H9 (cell line): ENCODE measurements around the gene TENM4. TPM values are rescaled to one million over a fixed set of nuclear protein-coding genes. Genes with fewer than 3 reads are reported as not detected.

ENCODE experiments used
- DNase-seq: peaks from one replicate; pipeline ENCODE4 v3.0.0-alpha.2; 2017
- H2AFZ ChIP-seq: one replicate; pipeline ENCODE4 v1.6.1; 2013; ENCODE audit warnings: mild to moderate bottlenecking, low read length, control low read depth, moderate library complexity
- H2AK5ac ChIP-seq: 2 replicates; pipeline ENCODE4 v1.6.1; 2013; ENCODE audit warnings: low read length, control low read depth, mixed read lengths; ENCODE audit not compliant: insufficient read length
- H2BK120ac ChIP-seq: one replicate; pipeline ENCODE4 v1.6.1; 2013; ENCODE audit warnings: low read depth, mild to moderate bottlenecking, low read length, control low read depth, inconsistent platforms; ENCODE audit not compliant: poor library complexity, severe bottlenecking
- H2BK12ac ChIP-seq: 2 replicates; pipeline ENCODE4 v1.6.1; 2013; ENCODE audit warnings: low read length, control low read depth, mixed read lengths, low read depth; ENCODE audit not compliant: insufficient read length
- H2BK15ac ChIP-seq: 2 replicates; pipeline ENCODE4 v1.6.1; 2013; ENCODE audit warnings: low read depth, low read length, control low read depth
- H2BK20ac ChIP-seq: one replicate; pipeline ENCODE4 v1.6.1; 2013; ENCODE audit warnings: low read depth, mild to moderate bottlenecking, low read length, control low read depth, inconsistent platforms; ENCODE audit not compliant: poor library complexity, severe bottlenecking
- H2BK5ac ChIP-seq: 2 replicates; pipeline ENCODE4 v1.6.1; 2013; ENCODE audit warnings: low read length, control low read depth, mixed read lengths; ENCODE audit not compliant: insufficient read length
- H3K14ac ChIP-seq: 2 replicates; pipeline ENCODE4 v1.6.1; 2013; ENCODE audit warnings: low read length, control low read depth; ENCODE audit not compliant: insufficient read depth
- H3K18ac ChIP-seq: 2 replicates; pipeline ENCODE4 v1.6.1; 2013; ENCODE audit warnings: low read depth, mild to moderate bottlenecking, mixed read lengths, low read length, control low read depth; ENCODE audit not compliant: insufficient read length
- H3K23ac ChIP-seq: 2 replicates; pipeline ENCODE4 v1.6.1; 2013; ENCODE audit warnings: low read length, control low read depth, mixed read lengths, low read depth; ENCODE audit not compliant: insufficient read length
- H3K23me2 ChIP-seq: 2 replicates; pipeline ENCODE4 v1.6.1; 2013; ENCODE audit warnings: low read depth, mild to moderate bottlenecking, mixed read lengths, low read length, control low read depth; ENCODE audit not compliant: insufficient read length, poor library complexity, severe bottlenecking
- H3K27ac ChIP-seq: 2 replicates; pipeline ENCODE4 v1.5.1; 2013; ENCODE audit warnings: low read length, control low read depth, mixed read lengths, low read depth; ENCODE audit not compliant: insufficient read length
- H3K27me3 ChIP-seq: 2 replicates; pipeline ENCODE4 v1.6.1; 2013; ENCODE audit warnings: low read length, control low read depth, inconsistent platforms; ENCODE audit not compliant: insufficient read depth
- H3K4ac ChIP-seq: 2 replicates; pipeline ENCODE4 v1.6.1; 2013; ENCODE audit warnings: low read depth, mild to moderate bottlenecking, control low read depth, inconsistent platforms, low read length, moderate library complexity
- H3K4me1 ChIP-seq: 2 replicates; pipeline ENCODE4 v1.6.1; 2013; ENCODE audit warnings: low read length, control low read depth, inconsistent platforms; ENCODE audit not compliant: insufficient read depth
- H3K4me2 ChIP-seq: 2 replicates; pipeline ENCODE4 v1.6.1; 2013; ENCODE audit warnings: low read length, control low read depth, mixed read lengths; ENCODE audit not compliant: insufficient read length, insufficient read depth
- H3K56ac ChIP-seq: 2 replicates; pipeline ENCODE4 v1.6.1; 2013; ENCODE audit warnings: low read depth, mild to moderate bottlenecking, mixed read lengths, low read length, control low read depth; ENCODE audit not compliant: insufficient read length
- H3K79me1 ChIP-seq: 2 replicates; pipeline ENCODE4 v1.6.1; 2013; ENCODE audit warnings: low read depth, mild to moderate bottlenecking, moderate library complexity, low read length, control low read depth, inconsistent platforms; ENCODE audit not compliant: insufficient read depth, poor library complexity, severe bottlenecking
- H3K79me2 ChIP-seq: 2 replicates; pipeline ENCODE4 v1.6.1; 2013; ENCODE audit warnings: low read length, control low read depth, inconsistent platforms; ENCODE audit not compliant: insufficient read depth
- H3K9ac ChIP-seq: 2 replicates; pipeline ENCODE4 v1.6.1; 2013; ENCODE audit warnings: low read length, control low read depth, mixed read lengths; ENCODE audit not compliant: insufficient read length; ENCODE audit errors: extremely low read depth
- H3K9me3 ChIP-seq: one replicate; pipeline ENCODE4 v1.6.1; 2013; ENCODE audit warnings: low read depth, low read length, inconsistent platforms; ENCODE audit not compliant: control insufficient read depth
- H3T11ph ChIP-seq: one replicate; pipeline ENCODE4 v1.6.1; 2013; ENCODE audit warnings: mild to moderate bottlenecking, low read length, control low read depth, inconsistent platforms
- H4K20me1 ChIP-seq: one replicate; pipeline ENCODE4 v1.6.1; 2013; ENCODE audit not compliant: control insufficient read depth, insufficient read length, insufficient read depth
- H4K5ac ChIP-seq: 2 replicates; pipeline ENCODE4 v1.6.1; 2013; ENCODE audit warnings: low read depth, mild to moderate bottlenecking, mixed read lengths, low read length, control low read depth; ENCODE audit not compliant: insufficient read length
- H4K8ac ChIP-seq: replicated peaks from 2 replicates; pipeline ENCODE4 v1.6.1; 2013; ENCODE audit warnings: low read length, control low read depth, mixed read lengths, low read depth; ENCODE audit not compliant: insufficient read length
- H4K91ac ChIP-seq: 2 replicates; pipeline ENCODE4 v1.6.1; 2013; ENCODE audit warnings: low read depth, mild to moderate bottlenecking, moderate library complexity, mixed read lengths, low read length, control low read depth; ENCODE audit not compliant: insufficient read length
- H3K27ac Mint-ChIP-seq, 3 experiments: 2 replicates in 2 of 3; 3 replicates in 1 of 3; pipeline ENCODE4 v1.8.0; 2020 to 2021; ENCODE audit warnings: mixed read lengths in 3 of 3, mild to moderate bottlenecking in 1 of 3, moderate library complexity in 1 of 3
- H3K27me3 Mint-ChIP-seq: 2 replicates; pipeline ENCODE4 v1.8.0; 2021; ENCODE audit warnings: low read depth, mild to moderate bottlenecking, moderate library complexity, mixed read lengths
- H3K36me3 Mint-ChIP-seq, 3 experiments: 2 replicates in 2 of 3; 3 replicates in 1 of 3; pipeline ENCODE4 v1.8.0; 2020 to 2021; ENCODE audit warnings: low read depth in 3 of 3, mixed read lengths in 3 of 3; ENCODE audit not compliant: insufficient read depth in 1 of 3
- H3K4me1 Mint-ChIP-seq, 2 experiments: 2 replicates each; pipeline ENCODE4 v1.8.0; 2020; ENCODE audit warnings: mixed read lengths in 2 of 2
- H3K4me3 Mint-ChIP-seq, 2 experiments: 2 replicates in 1 of 2; 3 replicates in 1 of 2; pipeline ENCODE4 v1.8.0; 2020 to 2021; ENCODE audit warnings: mild to moderate bottlenecking in 2 of 2, mixed read lengths in 2 of 2, moderate library complexity in 1 of 2
- H3K9me3 Mint-ChIP-seq, 2 experiments: 2 replicates in 1 of 2; 3 replicates in 1 of 2; pipeline ENCODE4 v1.8.0; 2020; ENCODE audit warnings: mild to moderate bottlenecking in 2 of 2, mixed read lengths in 2 of 2, moderate library complexity in 1 of 2
- WGBS: extraction: QIAGEN DNeasy Blood & Tissue Kit; methylation state at CpG from one replicate; pipeline ENCODE4 v1.1.7; 2013; ENCODE audit warnings: missing lambda C conversion rate, low lambda C conversion rate, mixed read lengths; ENCODE audit not compliant: insufficient read length; ENCODE audit errors: extremely low coverage; 5-methylcytosine and 5-hydroxymethylcytosine counted together
- total RNA-seq: library from RNA; stranded (reverse); gene quantifications from 2 replicates; pipeline ENCODE4 v1.2.1, GENCODE V29; 2021
- TF ChIP-seq, protein P1 (sequence below): fragments of 200-600 bp; sonication (generic); conservative IDR thresholded peaks from 3 replicates; pipeline ENCODE4 v1.8.0; 2021; ENCODE audit warnings: antibody characterized with exemption, mild to moderate bottlenecking

TENM4 gene
- total RNA-seq, 1 experiment from 2014 or later = 4.6 TPM

DNA sequence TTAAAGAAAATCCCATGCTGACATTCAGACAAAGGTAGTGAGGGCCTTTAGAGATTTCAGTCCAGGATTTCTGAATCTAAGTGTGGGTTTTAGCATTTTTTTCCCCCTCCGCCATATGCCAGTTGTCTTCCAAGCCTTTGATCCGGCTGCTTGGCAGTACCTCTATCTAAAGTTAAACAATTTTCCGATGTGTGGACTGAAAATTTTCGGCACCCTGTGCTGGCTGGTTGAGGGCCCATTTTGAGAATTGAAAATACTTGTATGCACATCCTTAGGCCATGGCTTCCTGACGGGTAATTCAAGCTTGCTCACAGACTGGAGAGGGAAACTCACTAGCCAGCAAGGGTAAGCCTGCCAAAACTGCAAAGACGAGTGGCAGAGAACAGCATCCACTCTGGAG, 734.3 kb downstream of the TENM4 start:
- no peak overlapping the region for H3K4me2 ChIP-seq
- Mint-ChIP-seq H3K4me3 (no peak overlapping the region), H3K36me3 (no peaks in the 10 kb centered on the region; a peak in 1 of 7 replicates)

More for the DNA sequence above, 734.3 kb downstream of the TENM4 start:
- no peak overlapping the region for H4K8ac ChIP-seq
- Mint-ChIP-seq H3K27ac (no peak overlapping the region; a peak in 1 of 7 replicates), H3K9me3 (no peaks in the 10 kb centered on the region), H3K27me3 (no peaks in the 10 kb centered on the region; the same call in 1 of the 2 replicates), H3K4me1 (no peaks in the 10 kb centered on the region; a peak in 1 of 4 replicates)
- H3K14ac ChIP-seq = no peak overlapping the region
- H3K56ac ChIP-seq = no peak overlapping the region
- no peak overlapping the region for H3T11ph ChIP-seq
- no peak overlapping the region for H2BK120ac ChIP-seq
- no peaks in the 10 kb centered on the region for H3K4me1 ChIP-seq
- no peak overlapping the region for H3K4ac ChIP-seq
- no peaks in the 10 kb centered on the region for H3K79me1 ChIP-seq
- TF ChIP-seq, protein P1, sequence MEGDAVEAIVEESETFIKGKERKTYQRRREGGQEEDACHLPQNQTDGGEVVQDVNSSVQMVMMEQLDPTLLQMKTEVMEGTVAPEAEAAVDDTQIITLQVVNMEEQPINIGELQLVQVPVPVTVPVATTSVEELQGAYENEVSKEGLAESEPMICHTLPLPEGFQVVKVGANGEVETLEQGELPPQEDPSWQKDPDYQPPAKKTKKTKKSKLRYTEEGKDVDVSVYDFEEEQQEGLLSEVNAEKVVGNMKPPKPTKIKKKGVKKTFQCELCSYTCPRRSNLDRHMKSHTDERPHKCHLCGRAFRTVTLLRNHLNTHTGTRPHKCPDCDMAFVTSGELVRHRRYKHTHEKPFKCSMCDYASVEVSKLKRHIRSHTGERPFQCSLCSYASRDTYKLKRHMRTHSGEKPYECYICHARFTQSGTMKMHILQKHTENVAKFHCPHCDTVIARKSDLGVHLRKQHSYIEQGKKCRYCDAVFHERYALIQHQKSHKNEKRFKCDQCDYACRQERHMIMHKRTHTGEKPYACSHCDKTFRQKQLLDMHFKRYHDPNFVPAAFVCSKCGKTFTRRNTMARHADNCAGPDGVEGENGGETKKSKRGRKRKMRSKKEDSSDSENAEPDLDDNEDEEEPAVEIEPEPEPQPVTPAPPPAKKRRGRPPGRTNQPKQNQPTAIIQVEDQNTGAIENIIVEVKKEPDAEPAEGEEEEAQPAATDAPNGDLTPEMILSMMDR = no peak
- H3K9me3 ChIP-seq = no peaks in the 10 kb centered on the region
- H3K9ac ChIP-seq = no peak overlapping the region
- no peaks in the 10 kb centered on the region for H3K79me2 ChIP-seq
- no peak overlapping the region for H2AK5ac ChIP-seq
- no peak overlapping the region for H2BK15ac ChIP-seq
- no peak overlapping the region for H2BK5ac ChIP-seq
- no peaks in the 10 kb centered on the region for H3K27me3 ChIP-seq
- H3K23me2 ChIP-seq = no peaks in the 10 kb centered on the region
- no peak overlapping the region for H4K91ac ChIP-seq
- H4K5ac ChIP-seq = no peak overlapping the region
- H2AFZ ChIP-seq = no peak overlapping the region
- WGBS = no CpG with 5 or more reads among the region's 6 CpGs
- no peak overlapping the region for H3K23ac ChIP-seq
- H3K18ac ChIP-seq = no peak overlapping the region
- DNase-seq = no peak
- no peaks in the 10 kb centered on the region for H4K20me1 ChIP-seq
- no peak overlapping the region for H2BK12ac ChIP-seq
- H2BK20ac ChIP-seq = no peak overlapping the region
- H3K27ac ChIP-seq = no peak overlapping the region
